ENCODE results near the gene ATP10B. TPM values are rescaled to one million over a fixed set of nuclear protein-coding genes. Genes with fewer than 3 reads are reported as not detected.

ATP10B gene
- polyA plus RNA-seq, 1 donor (not counting 4 experiments of a cell fraction or from before 2014, with no cell fraction given) = 0.25 TPM

DNA sequence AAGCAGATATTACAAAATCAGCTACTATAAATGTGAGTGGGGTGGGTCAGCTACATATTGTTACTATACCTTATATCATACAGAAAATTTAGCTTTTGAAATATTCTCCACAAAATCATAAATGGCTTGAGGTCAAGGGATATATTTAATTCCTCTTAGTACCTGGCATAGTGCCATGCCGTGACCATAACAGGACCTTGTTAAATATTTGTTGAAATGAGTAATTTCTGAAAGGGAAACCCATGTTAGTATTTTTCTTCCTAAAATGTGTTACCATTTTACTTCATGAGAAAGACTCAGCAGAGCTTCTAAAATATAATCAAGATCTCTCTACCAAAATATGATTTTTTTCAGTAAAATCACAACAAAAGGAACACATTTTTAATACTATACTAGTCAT, 14.8 kb downstream of the ATP10B start:
- peak overlapping the region; percentile 62 for H2AFZ ChIP-seq (ENCODE audit: control insufficient read depth, low read length)
- H3K36me3 ChIP-seq (ENCODE audit: control insufficient read depth in 2 of 2, extremely low read depth in 1 of 2, insufficient read depth in 2 of 2, low read length in 2 of 2) = no peaks in the 10 kb centered on the region
- dilution Hi-C loops (cut with MboI; ENCODE audit: extremely low pct_ligation_motif_present, low sequenced_read_pairs) = no loop called here
- no peaks in the 10 kb centered on the region for H3K27me3 ChIP-seq (ENCODE audit: control insufficient read depth, extremely low read depth, insufficient read depth, low read length)
- peak overlapping the region; percentile 93 for H3K27ac ChIP-seq (ENCODE audit: control insufficient read depth, insufficient read depth, low read length)
- peaks cover 25% of the 10 kb centered on the region for H3K4me1 ChIP-seq (ENCODE audit: control insufficient read depth, extremely low read depth, insufficient read depth, low read length)
- peak overlapping the region; percentile 58 for H3K4me2 ChIP-seq (ENCODE audit: control insufficient read depth, extremely low read depth, insufficient read depth, low read depth, low read length)
- H3K9me3 ChIP-seq (ENCODE audit: control insufficient read depth, low read depth, low read length) = peaks cover 7% of the 10 kb centered on the region
- TF ChIP-seq, protein P1, sequence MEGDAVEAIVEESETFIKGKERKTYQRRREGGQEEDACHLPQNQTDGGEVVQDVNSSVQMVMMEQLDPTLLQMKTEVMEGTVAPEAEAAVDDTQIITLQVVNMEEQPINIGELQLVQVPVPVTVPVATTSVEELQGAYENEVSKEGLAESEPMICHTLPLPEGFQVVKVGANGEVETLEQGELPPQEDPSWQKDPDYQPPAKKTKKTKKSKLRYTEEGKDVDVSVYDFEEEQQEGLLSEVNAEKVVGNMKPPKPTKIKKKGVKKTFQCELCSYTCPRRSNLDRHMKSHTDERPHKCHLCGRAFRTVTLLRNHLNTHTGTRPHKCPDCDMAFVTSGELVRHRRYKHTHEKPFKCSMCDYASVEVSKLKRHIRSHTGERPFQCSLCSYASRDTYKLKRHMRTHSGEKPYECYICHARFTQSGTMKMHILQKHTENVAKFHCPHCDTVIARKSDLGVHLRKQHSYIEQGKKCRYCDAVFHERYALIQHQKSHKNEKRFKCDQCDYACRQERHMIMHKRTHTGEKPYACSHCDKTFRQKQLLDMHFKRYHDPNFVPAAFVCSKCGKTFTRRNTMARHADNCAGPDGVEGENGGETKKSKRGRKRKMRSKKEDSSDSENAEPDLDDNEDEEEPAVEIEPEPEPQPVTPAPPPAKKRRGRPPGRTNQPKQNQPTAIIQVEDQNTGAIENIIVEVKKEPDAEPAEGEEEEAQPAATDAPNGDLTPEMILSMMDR (optimal IDR thresholded peaks at IDR 0.05 in 1 of 3, IDR thresholded peaks at IDR 0.05 in 1 of 3, conservative IDR thresholded peaks at IDR 0.05 in 1 of 3; ENCODE audit: extremely low read depth in 1 of 3, insufficient read depth in 2 of 3, low read length in 3 of 3) = no peak
- TF ChIP-seq EZH2 (IDR thresholded peaks at IDR 0.05; ENCODE audit: low read length) = no peak
- no peak for DNase-seq (ENCODE audit: low read depth, low spot score)
- no peaks in the 10 kb centered on the region for H4K20me1 ChIP-seq (ENCODE audit: control insufficient read depth, extremely low read depth, insufficient read depth, low read length)
- no peak overlapping the region for H3K4me3 ChIP-seq (ENCODE audit: control insufficient read depth in 2 of 3, extremely low read depth in 1 of 3, insufficient read depth in 2 of 3, low read depth in 1 of 3, low read length in 3 of 3)
- peak overlapping the region; percentile 40 for H3K9ac ChIP-seq (ENCODE audit: control insufficient read depth, extremely low read depth, insufficient read depth, low read length)
- H3K79me2 ChIP-seq (ENCODE audit: control insufficient read depth, insufficient read depth, low read length) = no peaks in the 10 kb centered on the region
- FAIRE-seq = no peak
- no peaks in the 10 kb centered on the region for H3K9me1 ChIP-seq (ENCODE audit: control insufficient read depth, extremely low read depth, insufficient read depth, low read length)

- Histone ChIP-seq H4K20me1 (ENCODE audit: control insufficient read depth, extremely low read depth, insufficient read depth, low read length) (no peaks in the 10 kb centered on the region), H3K27ac (ENCODE audit: control insufficient read depth, insufficient read depth, low read length) (no peak overlapping the region), H3K79me2 (ENCODE audit: control insufficient read depth, insufficient read depth, low read length) (no peaks in the 10 kb centered on the region), H3K9me1 (ENCODE audit: control insufficient read depth, extremely low read depth, insufficient read depth, low read length) (no peaks in the 10 kb centered on the region), H2AFZ (ENCODE audit: control insufficient read depth, low read length) (no peak overlapping the region), H3K36me3 (ENCODE audit: control insufficient read depth in 2 of 2, extremely low read depth in 1 of 2, insufficient read depth in 2 of 2, low read length in 2 of 2) (no peaks in the 10 kb centered on the region), H3K4me3 (ENCODE audit: control insufficient read depth in 2 of 3, extremely low read depth in 1 of 3, insufficient read depth in 2 of 3, low read depth in 1 of 3, low read length in 3 of 3) (no peak overlapping the region), H3K4me1 (ENCODE audit: control insufficient read depth, extremely low read depth, insufficient read depth, low read length) (peaks cover 25% of the 10 kb centered on the region), H3K9ac (ENCODE audit: control insufficient read depth, extremely low read depth, insufficient read depth, low read length) (no peak overlapping the region), H3K9me3 (ENCODE audit: control insufficient read depth, low read depth, low read length) (peaks cover 7% of the 10 kb centered on the region), H3K4me2 (ENCODE audit: control insufficient read depth, extremely low read depth, insufficient read depth, low read depth, low read length) (no peak overlapping the region), H3K27me3 (ENCODE audit: control insufficient read depth, extremely low read depth, insufficient read depth, low read length) (no peaks in the 10 kb centered on the region)
- dilution Hi-C loops (cut with MboI; ENCODE audit: extremely low pct_ligation_motif_present, low sequenced_read_pairs) = no loop called here
- DNase-seq (ENCODE audit: low read depth, low spot score) = no peak
- FAIRE-seq = no peak
- TF ChIP-seq, protein P1 (optimal IDR thresholded peaks at IDR 0.05 in 1 of 3, IDR thresholded peaks at IDR 0.05 in 1 of 3, conservative IDR thresholded peaks at IDR 0.05 in 1 of 3; ENCODE audit: extremely low read depth in 1 of 3, insufficient read depth in 2 of 3, low read length in 3 of 3) = no peak
- TF ChIP-seq EZH2 (IDR thresholded peaks at IDR 0.05; ENCODE audit: low read length) = no peak
Observed at GRCh38 chr5:160835818-160836528, 16.0 kb downstream of the ATP10B start.

Measured in keratinocyte (primary cell).